HepG2 (cell line): ENCODE results near the gene CGGBP1. TPM values are rescaled to one million over a fixed set of nuclear protein-coding genes. Genes with fewer than 3 reads are reported as not detected.
A peak's percentile ranks its signal among the peaks of the same experiment; 100 is the strongest.

Experiments
- ATF7-NPFF ChIP-seq: sonication (generic); formaldehyde crosslinking; IDR thresholded peaks from 2 replicates; pipeline ENCODE4 v1.8.1; 2023; ENCODE audit warnings: mild to moderate bottlenecking, low read depth, missing genetic modification reagents, moderate library complexity
- HNRNPUL1 ChIP-seq: fragments of 200-400 bp; formaldehyde crosslinking; IDR thresholded peaks from 2 replicates; pipeline ENCODE4 v1.6.1; 2017; ENCODE audit warnings: low read depth, mild to moderate bottlenecking, low read length, moderate library complexity
- MXI1 ChIP-seq: IDR thresholded peaks from 3 replicates; pipeline ENCODE4 v1.6.1; 2012; ENCODE audit warnings: low read depth, low read length, inconsistent platforms, borderline replicate concordance
- NR1H2 ChIP-seq: sonication (generic); formaldehyde crosslinking; IDR thresholded peaks from 2 replicates; pipeline ENCODE4 v1.8.1; 2022; ENCODE audit warnings: low read depth, missing genetic modification reagents, borderline replicate concordance
- ONECUT2 ChIP-seq: sonication (generic); formaldehyde crosslinking; IDR thresholded peaks from 2 replicates; pipeline ENCODE4 v1.4.0; 2020; ENCODE audit warnings: missing genetic modification reagents
- PBX3 ChIP-seq: sonication (generic); formaldehyde crosslinking; IDR thresholded peaks from 2 replicates; pipeline ENCODE4 v1.8.1; 2023; ENCODE audit warnings: missing genetic modification reagents, inconsistent platforms, borderline replicate concordance
- POGZ ChIP-seq: sonication (generic); formaldehyde crosslinking; IDR thresholded peaks from 2 replicates; pipeline ENCODE4 v1.4.0; 2020; ENCODE audit warnings: mild to moderate bottlenecking, missing genetic modification reagents
- POLR2G ChIP-seq: fragments of 200-400 bp; formaldehyde crosslinking; IDR thresholded peaks from 2 replicates; pipeline ENCODE4 v1.6.1; 2018; ENCODE audit warnings: mild to moderate bottlenecking, low read depth, low read length, moderate library complexity
- RARG ChIP-seq: sonication (generic); formaldehyde crosslinking; IDR thresholded peaks from 2 replicates; pipeline ENCODE4 v1.4.0; 2020; ENCODE audit warnings: low read depth, mild to moderate bottlenecking, missing genetic modification reagents
- SETDB1 ChIP-seq: sonication (generic); formaldehyde crosslinking; IDR thresholded peaks from 2 replicates; pipeline ENCODE4 v1.5.1; 2020; ENCODE audit warnings: missing genetic modification reagents, mild to moderate bottlenecking, borderline replicate concordance
- SPEN ChIP-seq: sonication (generic); formaldehyde crosslinking; IDR thresholded peaks from 2 replicates; pipeline ENCODE4 v1.5.1; 2020; ENCODE audit warnings: low read depth, mild to moderate bottlenecking, missing genetic modification reagents
- TBX2 ChIP-seq: sonication (generic); formaldehyde crosslinking; IDR thresholded peaks from 2 replicates; pipeline ENCODE4 v1.5.0; 2020; ENCODE audit warnings: missing genetic modification reagents, mild to moderate bottlenecking, borderline replicate concordance
- TEF ChIP-seq: sonication (generic); formaldehyde crosslinking; IDR thresholded peaks from 2 replicates; pipeline ENCODE4 v1.5.0; 2020; ENCODE audit warnings: missing genetic modification reagents
- TFAP4 ChIP-seq: sonication (generic); IDR thresholded peaks from 2 replicates; pipeline ENCODE4 v1.6.1; 2016; ENCODE audit warnings: low read depth, borderline replicate concordance
- TRIM24 ChIP-seq: sonication (generic); formaldehyde crosslinking; IDR thresholded peaks from 2 replicates; pipeline ENCODE4 v1.8.0; 2022; ENCODE audit warnings: mild to moderate bottlenecking, missing genetic modification reagents
- ZBTB34 ChIP-seq: sonication (generic); formaldehyde crosslinking; IDR thresholded peaks from 2 replicates; pipeline ENCODE4 v1.8.0; 2022; ENCODE audit warnings: mild to moderate bottlenecking, missing genetic modification reagents
- ZIK1 ChIP-seq: sonication (generic); formaldehyde crosslinking; IDR thresholded peaks from 2 replicates; pipeline ENCODE4 v1.5.0; 2020; ENCODE audit warnings: mild to moderate bottlenecking, low read depth, missing genetic modification reagents, borderline replicate concordance
- ZNF280D ChIP-seq: sonication (generic); formaldehyde crosslinking; IDR thresholded peaks from 2 replicates; pipeline ENCODE4 v1.5.1; 2020; ENCODE audit warnings: mild to moderate bottlenecking, missing genetic modification reagents
- ZNF331 ChIP-seq: sonication (generic); formaldehyde crosslinking; IDR thresholded peaks from 2 replicates; pipeline ENCODE4 v1.4.0; 2020; ENCODE audit warnings: missing genetic modification reagents
- ZNF674 ChIP-seq: sonication (generic); formaldehyde crosslinking; IDR thresholded peaks from 2 replicates; pipeline ENCODE4 v1.5.0; 2020; ENCODE audit warnings: low read depth, mild to moderate bottlenecking, missing genetic modification reagents
- ZNF766 ChIP-seq: sonication (generic); formaldehyde crosslinking; IDR thresholded peaks from 2 replicates; pipeline ENCODE4 v1.5.0; 2020; ENCODE audit warnings: missing genetic modification reagents, borderline replicate concordance
- polyA plus RNA-seq, 8 experiments: library from polyadenylated mRNA; depleted of rRNA in 3 of 8; stranded (reverse) in 7 of 8; unstranded in 1 of 8; fragments of >200 nt; fragmentation: Illumina TruSeq in 4 of 8; extraction: Trizol in 4 of 8; gene quantifications; 2 replicates each; pipeline versions ENCODE4 v1.2.1 to v1.2.3, GENCODE V29; 2011 to 2016; ENCODE audit warnings: low read depth in 4 of 8, missing spikeins in 1 of 8, mixed read lengths in 1 of 8; ENCODE audit not compliant: insufficient read depth in 1 of 8
- total RNA-seq, 5 experiments: library from RNA; depleted of rRNA; stranded (reverse); fragments of >200 nt; fragmentation: Illumina TruSeq; extraction: Trizol; gene quantifications; 2 replicates each; pipeline ENCODE4 v1.2.3, GENCODE V29; 2016; ENCODE audit warnings: low read depth in 1 of 5

Gene CGGBP1
- total and polyA plus RNA-seq, 2 of the 13 experiments (the other 11 are each of a cell fraction or from before 2014, with no cell fraction given), result 38.9 to 47.0 TPM

GRCh38 chr3:88058581-88059379 is at the start of gene CGGBP1, which contains the start of gene ZNF654 (continued):
- TF ChIP-seq ZNF280D, result no peak; the same call in 1 of the 2 replicates
- no peak for TF ChIP-seq SETDB1 (CRISPR knock-in tag)
- no peak for TF ChIP-seq HNRNPUL1
- TF ChIP-seq ZNF766 (CRISPR knock-in tag), result no peak
- 0 out of 2 replicates have a peak, but pooled peaks have one; percentile 11 for TF ChIP-seq ZIK1
- TF ChIP-seq TFAP4, result peak; percentile 60; the same call in 1 of the 2 replicates
- no peak for TF ChIP-seq NR1H2
- TF ChIP-seq MXI1, result peak; percentile 37; the same call in 1 of the 3 replicates
- no peak for TF ChIP-seq TEF (CRISPR knock-in tag)
- TF ChIP-seq SPEN (CRISPR knock-in tag), result peak; percentile 87
- TF ChIP-seq PBX3 (CRISPR knock-in tag), result peak; percentile 95; the same call in 1 of the 2 replicates
- TF ChIP-seq ATF7-NPFF, result no peak; the same call in 1 of the 2 replicates
- TF ChIP-seq POLR2G, result peak; percentile 96
- no peak for TF ChIP-seq TRIM24 (CRISPR knock-in tag)
- no peak; the same call in 1 of the 2 replicates for TF ChIP-seq ZBTB34
- TF ChIP-seq ZNF674 (CRISPR knock-in tag), result no peak
- peak; percentile 82; the same call in 1 of the 2 replicates for TF ChIP-seq POGZ (CRISPR knock-in tag)
- TF ChIP-seq TBX2 (CRISPR knock-in tag), result peak; percentile 21; the same call in 1 of the 2 replicates
- TF ChIP-seq RARG (CRISPR knock-in tag), result no peak
- TF ChIP-seq ONECUT2 (CRISPR knock-in tag), result 0 out of 2 replicates have a peak, but pooled peaks have one; percentile 52
- no peak for TF ChIP-seq ZNF331 (CRISPR knock-in tag)
